Glutamatergic neuron (in vitro differentiated cells): ENCODE data around the gene SPATA31D3. TPM values are rescaled to one million over a fixed set of nuclear protein-coding genes. Genes with fewer than 3 reads are reported as not detected.

Experiments
- DNase-seq: peaks from one replicate; pipeline ENCODE4 v3.0.0; 2022
- H3K27ac Mint-ChIP-seq: one replicate; pipeline ENCODE4 v1.8.0; 2020; ENCODE audit warnings: mild to moderate bottlenecking, mixed read lengths, inconsistent platforms; ENCODE audit not compliant: unreplicated experiment
- H3K27me3 Mint-ChIP-seq: one replicate; pipeline ENCODE4 v1.8.0; 2020; ENCODE audit warnings: mild to moderate bottlenecking, moderate library complexity, mixed read lengths, inconsistent platforms; ENCODE audit not compliant: unreplicated experiment
- H3K36me3 Mint-ChIP-seq: one replicate; pipeline ENCODE4 v1.8.0; 2020; ENCODE audit warnings: mild to moderate bottlenecking, mixed read lengths, inconsistent platforms; ENCODE audit not compliant: unreplicated experiment
- H3K4me1 Mint-ChIP-seq: one replicate; pipeline ENCODE4 v1.8.0; 2020; ENCODE audit warnings: mild to moderate bottlenecking, low read depth, mixed read lengths, inconsistent platforms; ENCODE audit not compliant: unreplicated experiment
- H3K4me3 Mint-ChIP-seq: one replicate; pipeline ENCODE4 v1.8.0; 2020; ENCODE audit warnings: mild to moderate bottlenecking, mixed read lengths, inconsistent platforms; ENCODE audit not compliant: unreplicated experiment
- H3K9me3 Mint-ChIP-seq: one replicate; pipeline ENCODE4 v1.8.0; 2020; ENCODE audit warnings: mild to moderate bottlenecking, moderate library complexity, mixed read lengths, inconsistent platforms; ENCODE audit not compliant: unreplicated experiment
- CTCF ChIP-seq: fragments of 200-600 bp; sonication (generic); IDR thresholded peaks from one replicate; pipeline ENCODE4 v1.5.0; 2021; ENCODE audit not compliant: partially characterized antibody, unreplicated experiment
- total RNA-seq: library from RNA; stranded (reverse); fragmentation: NEBNext Ultra II Directional; extraction: Animal tissue kit (Norgen Biotek cat#: 25700); gene quantifications from one replicate; pipeline ENCODE4 v1.2.1, GENCODE V29; 2021; ENCODE audit not compliant: unreplicated experiment

The SPATA31D3 gene
- total RNA-seq, 1 donor from 2014 or later, result not detected

GRCh38 chr9:81971727-81972126, 28.4 kb downstream of the SPATA31D3 start:
- Mint-ChIP-seq H3K9me3 (peaks cover 2% of the 10 kb centered on the region), H3K27me3 (no peaks in the 10 kb centered on the region), H3K36me3 (no peaks in the 10 kb centered on the region), H3K4me3 (no peak overlapping the region), H3K27ac (no peak overlapping the region), H3K4me1 (no peaks in the 10 kb centered on the region)
- DNase-seq, result no peak
- TF ChIP-seq CTCF, result no peak

GRCh38 chr9:81974764-81975163, 31.5 kb downstream of the SPATA31D3 start:
- TF ChIP-seq CTCF, result no peak
- Mint-ChIP-seq H3K4me1 (no peaks in the 10 kb centered on the region), H3K27me3 (no peaks in the 10 kb centered on the region)

GRCh38 chr9:81976351-81976750, 33.1 kb downstream of the SPATA31D3 start:
- DNase-seq, result no peak
- no peak for TF ChIP-seq CTCF
- H3K27me3 Mint-ChIP-seq, result no peaks in the 10 kb centered on the region
- H3K4me1 Mint-ChIP-seq, result no peaks in the 10 kb centered on the region
- H3K4me3 Mint-ChIP-seq, result no peak overlapping the region
- no peak overlapping the region for H3K27ac Mint-ChIP-seq
- no peaks in the 10 kb centered on the region for H3K9me3 Mint-ChIP-seq
- peaks cover 5% of the 10 kb centered on the region for H3K36me3 Mint-ChIP-seq

More at GRCh38 chr9:81974764-81975163, 31.5 kb downstream of the SPATA31D3 start:
- no peak for DNase-seq
- H3K9me3 Mint-ChIP-seq, result peaks cover 2% of the 10 kb centered on the region
- no peak overlapping the region for H3K4me3 Mint-ChIP-seq
- H3K36me3 Mint-ChIP-seq, result peaks cover 5% of the 10 kb centered on the region
- no peak overlapping the region for H3K27ac Mint-ChIP-seq

- Mint-ChIP-seq H3K4me1 (no peaks in the 10 kb centered on the region), H3K4me3 (no peak overlapping the region), H3K9me3 (no peaks in the 10 kb centered on the region), H3K27me3 (no peaks in the 10 kb centered on the region), H3K36me3 (peaks cover 5% of the 10 kb centered on the region), H3K27ac (no peak overlapping the region)
- TF ChIP-seq CTCF, result no peak
- DNase-seq, result no peak
These were observed 35.9 kb downstream of the SPATA31D3 start for GRCh38 chr9:81979196-81979595.

GRCh38 chr9:81980568-81980967, 37.3 kb downstream of the SPATA31D3 start:
- Mint-ChIP-seq H3K4me3 (no peak overlapping the region), H3K27ac (no peak overlapping the region), H3K27me3 (no peaks in the 10 kb centered on the region), H3K36me3 (peaks cover 5% of the 10 kb centered on the region), H3K9me3 (peaks cover 1% of the 10 kb centered on the region), H3K4me1 (no peaks in the 10 kb centered on the region)
- no peak for TF ChIP-seq CTCF
- no peak for DNase-seq
